Embryonic facial prominence (tissue), 1 donor: ENCODE results near the gene RFPL2.

ENCODE experiments used
- DNase-seq: peaks from one replicate; pipeline ENCODE4 v3.0.0-alpha.2; 2016; ENCODE audit errors: extremely low spot score

Gene RFPL2

GRCh38 chr22:32204856-32205722 is at the start of gene RFPL2:
Gene RFPL2, minus strand, starts transcription at chr22:32205073. Its CDS starts 2,622 bp downstream, at chr22:32202451.
- no peak for DNase-seq

GRCh38 chr22:32249231-32249630 is 44.4 kb upstream of the RFPL2 start:
- DNase-seq = no peak

GRCh38 chr22:32248276-32248675 is 43.4 kb upstream of the RFPL2 start:
- no peak for DNase-seq

- DNase-seq = no peak
These were observed 41.3 kb upstream of the RFPL2 start for GRCh38 chr22:32246166-32246565.

GRCh38 chr22:32245042-32245441 is 40.2 kb upstream of the RFPL2 start:
- DNase-seq = no peak

GRCh38 chr22:32244547-32244946 is 39.7 kb upstream of the RFPL2 start:
- no peak for DNase-seq

- no peak for DNase-seq
These were observed 35.6 kb upstream of the RFPL2 start for GRCh38 chr22:32240461-32240860.

GRCh38 chr22:32237906-32238305 is 33.0 kb upstream of the RFPL2 start:
- no peak for DNase-seq

GRCh38 chr22:32236970-32237369 is 32.1 kb upstream of the RFPL2 start:
- no peak for DNase-seq

GRCh38 chr22:32233091-32233490 is 28.2 kb upstream of the RFPL2 start:
- no peak for DNase-seq

- DNase-seq = no peak
These were observed 27.4 kb upstream of the RFPL2 start for GRCh38 chr22:32232191-32232830.

GRCh38 chr22:32226326-32227104 is 21.6 kb upstream of the RFPL2 start:
- DNase-seq = no peak

- peak; percentile 16 for DNase-seq
These were observed 18.1 kb upstream of the RFPL2 start for GRCh38 chr22:32222991-32223390.

GRCh38 chr22:32219026-32219425 is 14.2 kb upstream of the RFPL2 start:
- DNase-seq = no peak

- no peak for DNase-seq
These were observed 13.6 kb upstream of the RFPL2 start for GRCh38 chr22:32218470-32218869.

- no peak for DNase-seq
These were observed 12.6 kb upstream of the RFPL2 start for GRCh38 chr22:32217465-32217864.

GRCh38 chr22:32216911-32217310 is 12.0 kb upstream of the RFPL2 start:
- DNase-seq = no peak

- DNase-seq = no peak
These were observed 6.1 kb upstream of the RFPL2 start for GRCh38 chr22:32211011-32211410.

- no peak for DNase-seq
These were observed 3.8 kb upstream of the RFPL2 start for GRCh38 chr22:32208681-32209080.

- no peak for DNase-seq
These were observed 3.2 kb upstream of the RFPL2 start for GRCh38 chr22:32207971-32208480.

GRCh38 chr22:32206774-32207758 is 2.2 kb upstream of the RFPL2 start:
- no peak for DNase-seq
